Measurements from ENCODE around the gene MTUS2.

MTUS2 gene

GRCh38 chr13:29230299-29230845 lies 410.2 kb downstream of the MTUS2 start:
- H3K9me3 Mint-ChIP-seq: no peaks in the 10 kb centered on the region
- H3K4me3 Mint-ChIP-seq: no peak overlapping the region
- no peaks in the 10 kb centered on the region for H3K36me3 Mint-ChIP-seq (ENCODE audit: low read depth)
- no peaks in the 10 kb centered on the region for H3K27me3 Mint-ChIP-seq (ENCODE audit: low read depth)
- no peaks in the 10 kb centered on the region for H3K4me1 Mint-ChIP-seq (ENCODE audit: low read depth)
- no peak overlapping the region for H3K27ac Mint-ChIP-seq

GRCh38 chr13:29239653-29240525 lies 419.8 kb downstream of the MTUS2 start:
- Mint-ChIP-seq H3K4me1 (ENCODE audit: low read depth) (no peaks in the 10 kb centered on the region), H3K27me3 (ENCODE audit: low read depth) (peaks cover 4% of the 10 kb centered on the region), H3K27ac (no peak overlapping the region), H3K4me3 (no peak overlapping the region), H3K9me3 (peaks cover 9% of the 10 kb centered on the region), H3K36me3 (ENCODE audit: low read depth) (no peaks in the 10 kb centered on the region)

- Mint-ChIP-seq H3K27me3 (ENCODE audit: low read depth) (no peaks in the 10 kb centered on the region), H3K36me3 (ENCODE audit: low read depth) (no peaks in the 10 kb centered on the region), H3K4me3 (no peak overlapping the region), H3K27ac (no peak overlapping the region), H3K9me3 (no peaks in the 10 kb centered on the region), H3K4me1 (ENCODE audit: low read depth) (no peaks in the 10 kb centered on the region)
Measured at GRCh38 chr13:29254626-29255370, 434.7 kb downstream of the MTUS2 start.

- no peaks in the 10 kb centered on the region for H3K9me3 Mint-ChIP-seq
- H3K4me1 Mint-ChIP-seq (ENCODE audit: low read depth): no peaks in the 10 kb centered on the region
- no peak overlapping the region for H3K27ac Mint-ChIP-seq
- H3K36me3 Mint-ChIP-seq (ENCODE audit: low read depth): no peaks in the 10 kb centered on the region
- no peak overlapping the region for H3K4me3 Mint-ChIP-seq
- H3K27me3 Mint-ChIP-seq (ENCODE audit: low read depth): no peaks in the 10 kb centered on the region
Measured at GRCh38 chr13:29255567-29255966, 435.4 kb downstream of the MTUS2 start.

- no peaks in the 10 kb centered on the region for H3K36me3 Mint-ChIP-seq (ENCODE audit: low read depth)
Measured at GRCh38 chr13:29260684-29261083, 440.5 kb downstream of the MTUS2 start.

GRCh38 chr13:29266261-29266660 lies 446.1 kb downstream of the MTUS2 start:
- H3K4me1 Mint-ChIP-seq (ENCODE audit: low read depth): no peaks in the 10 kb centered on the region
- no peaks in the 10 kb centered on the region for H3K36me3 Mint-ChIP-seq (ENCODE audit: low read depth)
- H3K27me3 Mint-ChIP-seq (ENCODE audit: low read depth): no peaks in the 10 kb centered on the region
- H3K4me3 Mint-ChIP-seq: no peak overlapping the region
- no peaks in the 10 kb centered on the region for H3K9me3 Mint-ChIP-seq
- no peak overlapping the region for H3K27ac Mint-ChIP-seq

More at GRCh38 chr13:29260684-29261083, 440.5 kb downstream of the MTUS2 start:
- Mint-ChIP-seq H3K27me3 (ENCODE audit: low read depth) (no peaks in the 10 kb centered on the region), H3K9me3 (no peaks in the 10 kb centered on the region), H3K4me3 (no peak overlapping the region), H3K27ac (no peak overlapping the region), H3K4me1 (ENCODE audit: low read depth) (no peaks in the 10 kb centered on the region)

GRCh38 chr13:29266756-29267733 lies 446.9 kb downstream of the MTUS2 start:
- no peak overlapping the region for H3K4me3 Mint-ChIP-seq
- no peaks in the 10 kb centered on the region for H3K36me3 Mint-ChIP-seq (ENCODE audit: low read depth)
- H3K9me3 Mint-ChIP-seq: no peaks in the 10 kb centered on the region
- H3K27ac Mint-ChIP-seq: peak overlapping the region; percentile 3
- no peaks in the 10 kb centered on the region for H3K27me3 Mint-ChIP-seq (ENCODE audit: low read depth)
- no peaks in the 10 kb centered on the region for H3K4me1 Mint-ChIP-seq (ENCODE audit: low read depth)

- Mint-ChIP-seq H3K9me3 (no peaks in the 10 kb centered on the region), H3K4me3 (no peak overlapping the region), H3K27ac (no peak overlapping the region), H3K36me3 (ENCODE audit: low read depth) (no peaks in the 10 kb centered on the region), H3K27me3 (ENCODE audit: low read depth) (no peaks in the 10 kb centered on the region), H3K4me1 (ENCODE audit: low read depth) (no peaks in the 10 kb centered on the region)
Measured at GRCh38 chr13:29270271-29270985, 450.3 kb downstream of the MTUS2 start.

- Mint-ChIP-seq H3K4me3 (no peak overlapping the region), H3K36me3 (ENCODE audit: low read depth) (no peaks in the 10 kb centered on the region), H3K27ac (no peak overlapping the region), H3K9me3 (no peaks in the 10 kb centered on the region), H3K4me1 (ENCODE audit: low read depth) (no peaks in the 10 kb centered on the region), H3K27me3 (ENCODE audit: low read depth) (no peaks in the 10 kb centered on the region)
Measured at GRCh38 chr13:29271606-29272005, 451.5 kb downstream of the MTUS2 start.

- Mint-ChIP-seq H3K36me3 (ENCODE audit: low read depth) (no peaks in the 10 kb centered on the region), H3K4me1 (ENCODE audit: low read depth) (no peaks in the 10 kb centered on the region), H3K4me3 (no peak overlapping the region), H3K27ac (no peak overlapping the region), H3K27me3 (ENCODE audit: low read depth) (no peaks in the 10 kb centered on the region), H3K9me3 (no peaks in the 10 kb centered on the region)
Measured at GRCh38 chr13:29279356-29280254, 459.5 kb downstream of the MTUS2 start.

GRCh38 chr13:29281932-29282495 lies 461.9 kb downstream of the MTUS2 start:
- H3K27me3 Mint-ChIP-seq (ENCODE audit: low read depth): no peaks in the 10 kb centered on the region
- no peaks in the 10 kb centered on the region for H3K36me3 Mint-ChIP-seq (ENCODE audit: low read depth)
- no peak overlapping the region for H3K4me3 Mint-ChIP-seq
- H3K27ac Mint-ChIP-seq: no peak overlapping the region
- no peaks in the 10 kb centered on the region for H3K9me3 Mint-ChIP-seq
- no peaks in the 10 kb centered on the region for H3K4me1 Mint-ChIP-seq (ENCODE audit: low read depth)

GRCh38 chr13:29284726-29285125 lies 464.6 kb downstream of the MTUS2 start:
- no peaks in the 10 kb centered on the region for H3K4me1 Mint-ChIP-seq (ENCODE audit: low read depth)
- no peak overlapping the region for H3K4me3 Mint-ChIP-seq
- H3K27me3 Mint-ChIP-seq (ENCODE audit: low read depth): no peaks in the 10 kb centered on the region
- H3K9me3 Mint-ChIP-seq: no peaks in the 10 kb centered on the region
- H3K36me3 Mint-ChIP-seq (ENCODE audit: low read depth): no peaks in the 10 kb centered on the region
- H3K27ac Mint-ChIP-seq: no peak overlapping the region

All from T-helper 1 cell treated with Interleukin-12 subunit alpha and Interleukin-12 subunit beta and Interleukin-4 antibody, amounts not matched to agents 30 μg/mL and 1 μg/mL, for 36 hours (primary cell).